ENCODE results near the gene SERPINB7.

Gene SERPINB7

GRCh38 chr18:63787673-63788072, 12.5 kb downstream of the SERPINB7 start:
- no peak for DNase-seq (ENCODE audit: low read depth)

GRCh38 chr18:63788447-63789096, 13.4 kb downstream of the SERPINB7 start:
- DNase-seq (ENCODE audit: low read depth): no peak

GRCh38 chr18:63789327-63789726, 14.1 kb downstream of the SERPINB7 start:
- no peak for DNase-seq (ENCODE audit: low read depth)

GRCh38 chr18:63795606-63796005, 20.4 kb downstream of the SERPINB7 start:
- DNase-seq (ENCODE audit: low read depth): no peak

GRCh38 chr18:63799189-63799588, 24.0 kb downstream of the SERPINB7 start:
- DNase-seq (ENCODE audit: low read depth): no peak

GRCh38 chr18:63801343-63801742, 26.1 kb downstream of the SERPINB7 start:
- no peak for DNase-seq (ENCODE audit: low read depth)

GRCh38 chr18:63808125-63808524, 32.9 kb downstream of the SERPINB7 start:
- DNase-seq (ENCODE audit: low read depth): no peak

GRCh38 chr18:63817441-63818051, 42.3 kb downstream of the SERPINB7 start:
- no peak for DNase-seq (ENCODE audit: low read depth)

- no peak for DNase-seq (ENCODE audit: low read depth)
Measured at GRCh38 chr18:63818212-63818611, 43.0 kb downstream of the SERPINB7 start.

- DNase-seq (ENCODE audit: low read depth): no peak
Measured at GRCh38 chr18:63819786-63820185, 44.6 kb downstream of the SERPINB7 start.

GRCh38 chr18:63820694-63821093, 45.5 kb downstream of the SERPINB7 start:
- DNase-seq (ENCODE audit: low read depth): no peak

- no peak for DNase-seq (ENCODE audit: low read depth)
Measured at GRCh38 chr18:63823516-63824219, 48.5 kb downstream of the SERPINB7 start.

GRCh38 chr18:63824220-63824525, 49.0 kb downstream of the SERPINB7 start:
- DNase-seq (ENCODE audit: low read depth): no peak

- DNase-seq (ENCODE audit: low read depth): no peak
Measured at GRCh38 chr18:63828120-63828519, 52.9 kb downstream of the SERPINB7 start.

- no peak for DNase-seq (ENCODE audit: low read depth)
Measured at GRCh38 chr18:63828656-63829055, 53.4 kb downstream of the SERPINB7 start.

GRCh38 chr18:63829886-63830285, 54.7 kb downstream of the SERPINB7 start:
- DNase-seq (ENCODE audit: low read depth): no peak

GRCh38 chr18:63831080-63831788, 56.0 kb downstream of the SERPINB7 start:
- no peak for DNase-seq (ENCODE audit: low read depth)

GRCh38 chr18:63832470-63832869, 57.3 kb downstream of the SERPINB7 start:
- no peak for DNase-seq (ENCODE audit: low read depth)

GRCh38 chr18:63834471-63835113, 59.4 kb downstream of the SERPINB7 start:
- DNase-seq (ENCODE audit: low read depth): no peak

GRCh38 chr18:63836456-63836855, 61.2 kb downstream of the SERPINB7 start:
- no peak for DNase-seq (ENCODE audit: low read depth)

GRCh38 chr18:63837590-63837989, 62.4 kb downstream of the SERPINB7 start:
- no peak for DNase-seq (ENCODE audit: low read depth)

- no peak for DNase-seq (ENCODE audit: low read depth)
Measured at GRCh38 chr18:63843008-63843407, 67.8 kb downstream of the SERPINB7 start.

Measured in stimulated activated CD8-positive, alpha-beta memory T cell treated with anti-CD3 and anti-CD28 coated beads, Interleukin-15, amount 100 ng/mL, for 24 hours (primary cell).